Measurements from ENCODE around the gene TAPT1. TPM values are rescaled to one million over a fixed set of nuclear protein-coding genes. Genes with fewer than 3 reads are reported as not detected.
A peak's percentile ranks its signal among the peaks of the same experiment; 100 is the strongest.
"Not testable (repeated sequence)": the region's sequence is repeated elsewhere in the genome, so short reads cannot be mapped to it uniquely, and the experiment has no call there.

The TAPT1 gene, protein sequence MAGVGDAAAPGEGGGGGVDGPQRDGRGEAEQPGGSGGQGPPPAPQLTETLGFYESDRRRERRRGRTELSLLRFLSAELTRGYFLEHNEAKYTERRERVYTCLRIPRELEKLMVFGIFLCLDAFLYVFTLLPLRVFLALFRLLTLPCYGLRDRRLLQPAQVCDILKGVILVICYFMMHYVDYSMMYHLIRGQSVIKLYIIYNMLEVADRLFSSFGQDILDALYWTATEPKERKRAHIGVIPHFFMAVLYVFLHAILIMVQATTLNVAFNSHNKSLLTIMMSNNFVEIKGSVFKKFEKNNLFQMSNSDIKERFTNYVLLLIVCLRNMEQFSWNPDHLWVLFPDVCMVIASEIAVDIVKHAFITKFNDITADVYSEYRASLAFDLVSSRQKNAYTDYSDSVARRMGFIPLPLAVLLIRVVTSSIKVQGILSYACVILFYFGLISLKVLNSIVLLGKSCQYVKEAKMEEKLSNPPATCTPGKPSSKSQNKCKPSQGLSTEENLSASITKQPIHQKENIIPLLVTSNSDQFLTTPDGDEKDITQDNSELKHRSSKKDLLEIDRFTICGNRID
- total RNA-seq, result 10 to 100 TPM; 10.8 to 57.3 (median 40.1) TPM
- long read RNA-seq, partial matches to known transcripts, result 1 of 3 reads
- long read RNA-seq, other reads (novel, unspliced or antisense), result 2 of 3 reads

DNA sequence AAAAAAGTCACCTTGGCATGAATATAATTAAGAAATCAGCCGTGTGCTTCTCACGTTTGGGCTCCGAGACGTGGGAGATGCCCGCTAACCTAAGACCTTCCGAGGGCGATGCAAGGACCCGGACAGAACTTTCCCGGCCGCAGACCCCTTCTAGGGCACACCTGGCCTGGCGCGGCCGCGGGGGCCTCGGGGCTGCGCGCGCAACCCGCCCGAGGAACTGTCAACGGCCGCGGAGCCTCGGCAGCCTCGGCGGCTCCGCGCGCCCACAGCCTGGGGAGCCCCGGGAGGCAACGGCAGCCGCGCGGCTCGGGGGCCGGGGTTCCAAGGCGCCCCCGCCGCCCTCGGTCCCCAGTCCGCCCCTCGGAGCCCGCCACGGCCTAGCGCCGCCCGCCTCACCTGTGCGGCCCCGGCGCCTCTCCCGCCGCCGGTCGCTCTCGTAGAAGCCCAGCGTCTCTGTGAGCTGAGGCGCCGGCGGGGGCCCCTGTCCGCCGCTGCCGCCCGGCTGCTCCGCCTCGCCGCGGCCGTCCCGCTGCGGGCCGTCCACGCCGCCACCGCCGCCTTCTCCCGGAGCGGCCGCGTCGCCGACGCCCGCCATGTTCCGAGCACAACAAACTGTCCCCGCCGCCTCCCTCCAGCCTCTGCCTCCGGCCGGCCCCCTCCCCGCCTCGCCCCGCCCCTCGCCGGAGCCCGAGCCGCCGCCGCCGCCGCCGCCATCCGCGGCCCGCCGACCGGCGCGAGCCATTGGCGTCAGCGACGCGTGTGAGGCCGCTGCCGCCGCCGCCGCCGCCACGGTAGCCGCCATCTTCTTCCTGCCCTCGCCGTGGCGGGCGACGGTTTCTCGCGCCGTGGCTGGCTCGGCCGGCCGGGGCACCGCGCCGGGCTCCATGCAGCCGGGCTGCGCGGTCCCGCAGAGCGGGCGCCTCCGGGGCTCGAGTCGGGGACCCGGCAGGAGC lies at the start of gene TAPT1:
Gene TAPT1, minus strand, starts transcription at position 609 of the 953 bp plus-strand sequence. Its CDS starts 14 bp downstream, at position 595.
- DNase-seq (peak; percentile 88 to 91 (median 91)), ATAC-seq (peak; percentile 68 to 83 (median 72))
- intact Hi-C loops (cut with DNase I), result no loop called here
- Histone ChIP-seq H3K27ac (peak within 1 kb of the TSS; percentile 81 to 93 (median 93)), H3K4me1 (peaks cover 0 to 46% (median 12%) of the 10 kb centered on the region in 4 donors), H3K27me3 (no peaks in the 10 kb centered on the region), H3K4me3 (peak within 1 kb of the TSS; percentile 67 to 76 (median 75)), H3K9me3 (no peaks in the 10 kb centered on the region), H3K36me3 (no peaks in the 10 kb centered on the region)
- TF ChIP-seq POLR2A (IDR thresholded peaks at IDR 0.05), result no peak
- TF ChIP-seq, protein P1, sequence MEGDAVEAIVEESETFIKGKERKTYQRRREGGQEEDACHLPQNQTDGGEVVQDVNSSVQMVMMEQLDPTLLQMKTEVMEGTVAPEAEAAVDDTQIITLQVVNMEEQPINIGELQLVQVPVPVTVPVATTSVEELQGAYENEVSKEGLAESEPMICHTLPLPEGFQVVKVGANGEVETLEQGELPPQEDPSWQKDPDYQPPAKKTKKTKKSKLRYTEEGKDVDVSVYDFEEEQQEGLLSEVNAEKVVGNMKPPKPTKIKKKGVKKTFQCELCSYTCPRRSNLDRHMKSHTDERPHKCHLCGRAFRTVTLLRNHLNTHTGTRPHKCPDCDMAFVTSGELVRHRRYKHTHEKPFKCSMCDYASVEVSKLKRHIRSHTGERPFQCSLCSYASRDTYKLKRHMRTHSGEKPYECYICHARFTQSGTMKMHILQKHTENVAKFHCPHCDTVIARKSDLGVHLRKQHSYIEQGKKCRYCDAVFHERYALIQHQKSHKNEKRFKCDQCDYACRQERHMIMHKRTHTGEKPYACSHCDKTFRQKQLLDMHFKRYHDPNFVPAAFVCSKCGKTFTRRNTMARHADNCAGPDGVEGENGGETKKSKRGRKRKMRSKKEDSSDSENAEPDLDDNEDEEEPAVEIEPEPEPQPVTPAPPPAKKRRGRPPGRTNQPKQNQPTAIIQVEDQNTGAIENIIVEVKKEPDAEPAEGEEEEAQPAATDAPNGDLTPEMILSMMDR (IDR thresholded peaks at IDR 0.05), result no peak
- WGBS (ENCODE audit: insufficient coverage, low coverage, low lambda C conversion rate, missing lambda C conversion rate), result 0% methylated on average over 8 of the region's 143 CpGs

DNA sequence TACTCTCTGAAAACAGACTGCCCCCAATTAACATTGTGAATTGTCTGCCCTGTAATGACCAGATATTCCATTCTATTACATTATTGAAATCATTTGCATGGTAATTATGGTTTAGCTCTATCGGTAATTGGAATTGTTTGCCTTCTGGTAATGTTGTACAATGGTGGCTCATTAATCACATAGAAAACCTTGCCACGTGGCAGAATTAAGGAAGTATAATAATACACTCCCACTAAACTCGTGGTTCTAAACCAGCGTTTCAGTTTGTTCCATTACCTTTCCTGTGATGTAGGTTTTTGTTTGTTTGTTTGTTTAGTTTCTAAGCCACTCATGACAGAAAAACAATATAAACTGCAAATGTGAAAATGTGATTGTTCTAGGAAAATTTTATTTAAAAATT lies 45.1 kb upstream of the TAPT1 start:
- no peaks in the 10 kb centered on the region for H3K4me1 ChIP-seq
- H3K36me3 ChIP-seq, result no peaks in the 10 kb centered on the region
- ATAC-seq, result no peak
- no peak overlapping the region for H3K27ac ChIP-seq
- intact Hi-C loops (cut with DNase I), result no loop called here
- TF ChIP-seq, protein P1 (IDR thresholded peaks at IDR 0.05), result no peak
- no peak overlapping the region for H3K4me3 ChIP-seq
- no peak for DNase-seq
- 46% methylated on average over 4 of the region's 4 CpGs for whole genome bisulfite sequencing (ENCODE audit: insufficient coverage, low coverage, low lambda C conversion rate, missing lambda C conversion rate)
- no peaks in the 10 kb centered on the region for H3K27me3 ChIP-seq
- H3K9me3 ChIP-seq, result no peaks in the 10 kb centered on the region

DNA sequence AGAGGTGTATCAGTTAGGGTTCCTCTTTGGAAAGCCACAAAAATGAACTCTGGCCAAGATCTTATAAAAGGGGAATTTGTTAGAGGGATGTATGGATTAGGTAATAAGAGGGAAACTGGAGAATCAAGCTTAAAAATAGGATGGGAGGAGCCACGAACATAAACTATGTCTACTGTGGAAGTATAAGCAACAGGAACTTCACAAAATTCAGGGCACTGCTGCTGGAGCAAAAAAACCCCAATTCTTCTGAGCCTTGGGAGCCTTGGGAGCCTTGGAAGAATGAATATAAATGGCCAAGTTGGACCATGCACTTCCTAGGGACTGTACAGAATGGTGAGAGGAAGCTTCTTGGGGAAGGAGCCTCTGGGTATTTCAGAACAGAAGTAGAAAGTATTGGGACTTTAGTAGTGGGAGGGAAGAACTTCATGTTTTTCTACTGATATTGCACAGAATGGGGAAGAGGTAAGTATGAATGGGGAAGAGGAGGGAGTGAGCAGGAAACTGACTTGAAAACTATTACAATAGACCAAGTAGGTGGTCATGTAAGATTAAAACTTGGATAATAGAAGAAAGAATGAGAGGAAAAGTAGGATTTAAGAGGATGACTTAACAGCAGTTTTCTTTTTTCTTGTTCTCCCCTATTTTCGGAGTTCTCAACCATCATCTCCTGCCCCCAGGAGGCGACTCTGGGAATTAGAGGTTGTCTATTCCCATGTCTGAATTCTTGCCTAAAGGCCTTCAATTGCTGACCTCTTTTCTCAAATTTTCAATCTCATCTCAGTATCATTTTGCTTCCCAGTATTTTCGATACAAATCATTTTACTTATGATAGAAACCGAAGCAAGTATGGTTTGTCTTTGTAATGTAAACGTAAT lies 44.4 kb upstream of the TAPT1 start:
- no peaks in the 10 kb centered on the region for H3K36me3 ChIP-seq
- no peaks in the 10 kb centered on the region for H3K27me3 ChIP-seq
- DNase-seq, result no peak
- TF ChIP-seq, protein P1 (IDR thresholded peaks at IDR 0.05), result peak in 3 of 4 donors; percentile 9 to 32 (median 31)
- TF ChIP-seq POLR2A (IDR thresholded peaks at IDR 0.05), result no peak
- H3K4me1 ChIP-seq, result no peaks in the 10 kb centered on the region
- 59% methylated on average over 6 of the region's 6 CpGs for WGBS (ENCODE audit: insufficient coverage, low coverage, low lambda C conversion rate, missing lambda C conversion rate)
- ATAC-seq, result peak; percentile 37 to 66 (median 58)
- H3K4me3 ChIP-seq, result no peak overlapping the region
- no peak overlapping the region for H3K27ac ChIP-seq
- intact Hi-C loops (cut with DNase I), result no loop called here
- H3K9me3 ChIP-seq, result no peaks in the 10 kb centered on the region

DNA sequence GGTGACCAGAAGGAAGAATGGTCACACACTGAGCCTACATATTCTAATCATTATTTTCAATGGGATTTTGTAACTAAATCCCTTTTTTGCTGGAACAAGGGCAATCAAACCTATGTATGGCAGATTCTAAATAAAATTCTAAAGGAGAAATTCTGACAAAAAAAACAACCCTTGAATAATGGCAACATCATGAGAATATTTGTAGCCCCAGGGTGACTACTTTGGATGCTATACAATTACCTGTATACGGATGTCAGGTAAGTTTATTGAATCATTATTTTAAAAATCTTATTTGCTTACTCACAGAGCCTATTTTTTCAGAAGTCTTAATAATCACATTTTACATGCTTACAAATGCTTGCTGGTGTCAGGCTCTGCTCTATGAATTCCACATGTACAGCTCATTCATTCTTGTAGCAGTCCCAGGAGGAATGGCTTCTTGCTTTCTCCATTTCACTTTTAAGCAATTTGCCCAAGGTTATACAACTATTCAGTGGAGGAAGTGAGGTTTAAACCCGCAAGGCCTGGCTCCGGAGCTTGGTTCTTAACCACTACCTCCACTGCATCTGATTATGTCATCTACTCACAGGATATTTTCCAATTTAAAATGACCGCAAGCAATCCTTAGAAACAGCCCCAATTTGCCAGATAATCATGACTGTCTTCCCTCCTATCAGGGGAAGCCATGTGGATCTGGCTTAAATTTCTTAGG lies 43.6 kb upstream of the TAPT1 start:
- not testable (repeated sequence) for H3K36me3 ChIP-seq, H3K9me3 ChIP-seq, H3K4me1 ChIP-seq, H3K27ac ChIP-seq, DNase-seq, ATAC-seq, H3K27me3 ChIP-seq, H3K4me3 ChIP-seq
- 68% methylated on average over 4 of the region's 4 CpGs for WGBS (ENCODE audit: insufficient coverage, low coverage, low lambda C conversion rate, missing lambda C conversion rate)
- intact Hi-C loops (cut with DNase I), result loop anchor here (5.0 to 10.0 kb wide), 3 partner anchors 65 to 245 kb away; no protein-coding TSS in a partner anchor
